Chondrocyte (in vitro differentiated cells): ENCODE data around the gene SLC2A1. TPM values are rescaled to one million over a fixed set of nuclear protein-coding genes. Genes with fewer than 3 reads are reported as not detected.
A peak's percentile ranks its signal among the peaks of the same experiment; 100 is the strongest.

Source experiments
- DNase-seq: peaks from one replicate; pipeline ENCODE4 v3.0.0; 2021; ENCODE audit warnings: mixed read lengths, low spot score
- H3K27ac Mint-ChIP-seq: one replicate; pipeline ENCODE4 v1.8.0; 2021; ENCODE audit warnings: mild to moderate bottlenecking, moderate library complexity, mixed read lengths; ENCODE audit not compliant: unreplicated experiment
- H3K27me3 Mint-ChIP-seq: 2 replicates; pipeline ENCODE4 v1.8.0; 2021; ENCODE audit warnings: low read depth, mixed read lengths
- H3K36me3 Mint-ChIP-seq: 2 replicates; pipeline ENCODE4 v1.8.0; 2021; ENCODE audit warnings: low read depth, mixed read lengths
- H3K4me1 Mint-ChIP-seq: 2 replicates; pipeline ENCODE4 v1.8.0; 2021; ENCODE audit warnings: low read depth, mild to moderate bottlenecking, mixed read lengths
- H3K4me3 Mint-ChIP-seq: one replicate; pipeline ENCODE4 v1.8.0; 2021; ENCODE audit warnings: mild to moderate bottlenecking, moderate library complexity, mixed read lengths; ENCODE audit not compliant: unreplicated experiment
- H3K9me3 Mint-ChIP-seq: 2 replicates; pipeline ENCODE4 v1.8.0; 2021; ENCODE audit warnings: low read depth, mixed read lengths
- total RNA-seq: library from RNA; stranded (reverse); gene quantifications from 3 replicates; pipeline ENCODE4 v1.2.1, GENCODE V29; 2021
- TF ChIP-seq, protein P1 (sequence below): fragments of 200-600 bp; sonication (generic); IDR thresholded peaks from 2 replicates; pipeline ENCODE4 v1.5.0; 2021; ENCODE audit warnings: antibody characterized with exemption, mild to moderate bottlenecking, moderate library complexity

The SLC2A1 gene
- total RNA-seq, 1 donor from 2014 or later = 190 TPM

DNA sequence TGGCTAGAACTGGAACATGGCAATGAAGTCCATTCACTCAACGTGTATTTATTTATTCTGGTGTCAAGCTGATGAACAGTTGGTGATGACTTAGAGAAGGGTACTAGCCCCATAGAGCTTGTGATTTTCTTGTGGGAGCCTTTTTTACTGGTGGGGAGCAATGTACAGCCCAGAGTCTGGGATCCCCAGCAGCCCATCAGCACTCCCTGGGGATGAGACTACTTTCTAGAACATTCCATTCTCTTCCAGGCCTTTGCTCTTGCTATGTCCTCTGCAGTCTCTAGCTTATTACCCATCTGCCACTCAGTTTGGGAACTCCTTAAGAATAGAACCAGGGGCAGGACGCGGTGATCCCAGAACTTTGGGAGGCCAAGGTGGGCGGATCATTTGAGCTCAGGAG, 11.6 kb downstream of the SLC2A1 start:
- Mint-ChIP-seq H3K27me3 (no peaks in the 10 kb centered on the region), H3K36me3 (peaks cover 7% of the 10 kb centered on the region), H3K4me3 (no peak overlapping the region), H3K4me1 (peaks cover 99% of the 10 kb centered on the region), H3K27ac (peak overlapping the region; percentile 70), H3K9me3 (no peaks in the 10 kb centered on the region)
- DNase-seq = no peak
- TF ChIP-seq, protein P1, sequence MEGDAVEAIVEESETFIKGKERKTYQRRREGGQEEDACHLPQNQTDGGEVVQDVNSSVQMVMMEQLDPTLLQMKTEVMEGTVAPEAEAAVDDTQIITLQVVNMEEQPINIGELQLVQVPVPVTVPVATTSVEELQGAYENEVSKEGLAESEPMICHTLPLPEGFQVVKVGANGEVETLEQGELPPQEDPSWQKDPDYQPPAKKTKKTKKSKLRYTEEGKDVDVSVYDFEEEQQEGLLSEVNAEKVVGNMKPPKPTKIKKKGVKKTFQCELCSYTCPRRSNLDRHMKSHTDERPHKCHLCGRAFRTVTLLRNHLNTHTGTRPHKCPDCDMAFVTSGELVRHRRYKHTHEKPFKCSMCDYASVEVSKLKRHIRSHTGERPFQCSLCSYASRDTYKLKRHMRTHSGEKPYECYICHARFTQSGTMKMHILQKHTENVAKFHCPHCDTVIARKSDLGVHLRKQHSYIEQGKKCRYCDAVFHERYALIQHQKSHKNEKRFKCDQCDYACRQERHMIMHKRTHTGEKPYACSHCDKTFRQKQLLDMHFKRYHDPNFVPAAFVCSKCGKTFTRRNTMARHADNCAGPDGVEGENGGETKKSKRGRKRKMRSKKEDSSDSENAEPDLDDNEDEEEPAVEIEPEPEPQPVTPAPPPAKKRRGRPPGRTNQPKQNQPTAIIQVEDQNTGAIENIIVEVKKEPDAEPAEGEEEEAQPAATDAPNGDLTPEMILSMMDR = no peak

DNA sequence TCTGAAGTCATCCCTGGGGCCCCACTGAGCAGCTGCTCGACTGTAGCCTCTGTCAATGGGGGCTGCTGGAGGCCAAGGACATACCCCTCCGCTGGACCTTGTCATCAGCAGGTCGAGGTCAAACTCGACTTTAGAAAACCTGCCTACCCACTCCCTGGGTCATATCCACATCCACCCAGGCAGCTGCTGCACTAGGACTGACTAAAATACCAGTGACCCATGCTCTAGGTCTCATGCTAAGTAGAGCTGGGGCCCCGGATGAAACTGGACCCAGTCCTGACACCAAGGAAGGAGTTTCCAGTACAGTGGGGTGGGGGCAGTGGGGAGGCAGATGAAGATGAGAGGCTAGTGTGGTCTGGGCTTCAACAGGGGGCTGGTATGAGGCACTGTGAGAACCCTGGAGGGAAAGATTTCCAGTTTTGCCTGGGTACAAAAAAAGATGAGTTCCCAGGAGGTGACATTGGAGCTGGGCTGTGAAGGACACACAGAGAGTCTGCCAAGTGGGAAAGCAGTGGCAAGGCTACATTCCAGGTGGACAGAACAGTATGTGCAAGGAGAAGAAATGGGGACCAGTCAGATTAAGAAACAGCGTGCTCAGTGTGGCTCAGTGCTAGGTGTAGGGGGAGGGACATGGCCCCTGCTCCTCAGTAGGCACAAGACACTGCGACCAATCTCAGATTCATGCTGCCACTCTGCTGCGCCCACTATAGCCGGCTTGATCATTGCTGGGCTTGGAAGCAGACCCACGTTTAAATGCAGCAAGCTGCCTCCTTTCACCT, 12.4 kb downstream of the SLC2A1 start:
- H3K27ac Mint-ChIP-seq = peak overlapping the region; percentile 39
- H3K4me3 Mint-ChIP-seq = no peak overlapping the region
- peaks cover 100% of the 10 kb centered on the region for H3K4me1 Mint-ChIP-seq
- H3K9me3 Mint-ChIP-seq = no peaks in the 10 kb centered on the region
- peaks cover 9% of the 10 kb centered on the region for H3K36me3 Mint-ChIP-seq
- DNase-seq = no peak
- TF ChIP-seq, protein P1 = no peak
- H3K27me3 Mint-ChIP-seq = no peaks in the 10 kb centered on the region

DNA sequence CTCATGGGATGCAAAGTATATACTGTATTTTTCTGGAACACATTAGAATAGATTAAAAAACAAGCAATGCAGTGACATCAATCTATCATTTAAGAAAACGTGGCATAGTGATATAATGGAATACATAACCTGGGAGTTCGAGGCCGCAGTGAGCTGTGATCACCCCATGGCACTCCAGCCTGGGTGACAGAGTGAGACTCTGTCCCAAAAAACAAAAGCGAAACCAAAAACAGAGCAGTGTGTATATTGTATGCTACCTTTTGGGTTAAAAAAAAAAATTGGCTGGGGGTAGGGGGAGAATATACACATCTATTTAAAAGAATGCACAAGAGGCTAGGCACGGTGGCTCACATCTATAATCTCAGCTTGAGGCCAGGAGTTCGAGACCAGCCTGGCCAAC, 13.5 kb downstream of the SLC2A1 start:
- Mint-ChIP-seq H3K27me3 (no peaks in the 10 kb centered on the region), H3K9me3 (peaks cover 3% of the 10 kb centered on the region), H3K36me3 (peaks cover 12% of the 10 kb centered on the region), H3K4me3 (no peak overlapping the region), H3K4me1 (peaks cover 99% of the 10 kb centered on the region), H3K27ac (no peak overlapping the region)
- TF ChIP-seq, protein P1 = no peak
- DNase-seq = no peak

DNA sequence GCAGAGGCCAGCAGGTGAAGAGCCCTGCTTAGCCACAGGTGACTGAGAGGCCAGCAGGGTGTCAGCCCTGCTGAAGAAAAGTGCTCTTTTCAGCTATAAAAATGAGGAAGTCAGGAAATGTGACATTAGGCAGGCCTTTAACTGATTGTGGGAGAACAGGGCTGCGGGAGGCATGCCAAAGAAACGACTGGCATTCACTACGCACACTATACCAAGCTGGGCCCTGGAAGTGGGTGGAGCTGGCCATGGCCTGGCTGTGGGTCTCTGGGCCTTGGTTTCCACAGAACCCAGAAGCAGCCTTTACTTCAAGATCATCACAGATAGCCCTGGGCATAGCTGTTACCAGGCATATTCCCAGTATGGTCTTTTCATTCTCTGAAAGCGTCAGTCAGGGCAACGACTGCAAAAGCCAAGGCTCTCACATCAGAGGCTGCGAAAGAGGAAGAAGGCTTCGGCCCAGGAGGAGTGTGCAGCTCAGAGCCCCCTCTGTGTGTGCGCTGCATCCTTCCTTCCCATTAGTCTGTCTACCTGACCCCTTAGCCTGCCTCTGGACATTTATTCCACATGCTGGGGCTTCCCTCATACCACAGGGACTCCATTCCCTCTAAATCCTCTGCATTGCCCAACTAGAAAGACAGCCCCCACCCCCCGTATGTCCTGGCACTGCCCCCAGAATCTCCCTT, 14.3 kb downstream of the SLC2A1 start:
- TF ChIP-seq, protein P1 = no peak
- no peaks in the 10 kb centered on the region for H3K27me3 Mint-ChIP-seq
- H3K36me3 Mint-ChIP-seq = peaks cover 16% of the 10 kb centered on the region
- H3K4me3 Mint-ChIP-seq = no peak overlapping the region
- H3K27ac Mint-ChIP-seq = peak overlapping the region; percentile 98
- H3K4me1 Mint-ChIP-seq = peaks cover 99% of the 10 kb centered on the region
- DNase-seq = no peak
- H3K9me3 Mint-ChIP-seq = peaks cover 3% of the 10 kb centered on the region

DNA sequence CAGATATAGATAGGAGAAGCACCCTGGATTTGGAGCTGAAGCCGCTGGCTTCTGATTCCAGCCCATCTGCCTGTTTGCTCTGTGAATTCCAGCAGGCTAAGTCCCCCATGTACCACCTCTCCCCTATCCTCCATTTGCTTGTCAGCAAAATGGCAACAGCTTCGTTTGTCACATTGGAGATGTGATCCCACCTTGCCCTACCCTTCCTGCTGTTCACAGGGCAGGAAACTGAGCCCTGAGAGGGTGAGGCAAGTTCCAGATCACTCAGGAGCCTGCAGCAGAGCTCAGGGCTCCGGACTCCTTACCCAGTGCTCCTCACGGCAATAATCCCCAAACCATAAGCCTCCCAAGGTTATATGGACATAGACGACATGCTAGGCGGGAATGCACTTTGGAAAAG, 14.9 kb downstream of the SLC2A1 start:
- H3K9me3 Mint-ChIP-seq = peaks cover 3% of the 10 kb centered on the region
- no peak overlapping the region for H3K4me3 Mint-ChIP-seq

More for the DNA sequence above, 14.9 kb downstream of the SLC2A1 start:
- DNase-seq = no peak
- H3K4me1 Mint-ChIP-seq = peaks cover 99% of the 10 kb centered on the region
- TF ChIP-seq, protein P1 = no peak
- peaks cover 20% of the 10 kb centered on the region for H3K36me3 Mint-ChIP-seq
- H3K27ac Mint-ChIP-seq = peak overlapping the region; percentile 98
- no peaks in the 10 kb centered on the region for H3K27me3 Mint-ChIP-seq
